Fibroblast of the aortic adventitia (primary cell): ENCODE data around the gene C1QC. TPM values are rescaled to one million over a fixed set of nuclear protein-coding genes. Genes with fewer than 3 reads are reported as not detected.

Experiments used
- DNase-seq: peaks from one replicate; pipeline ENCODE4 v3.0.0-alpha.2; 2010; ENCODE audit warnings: low read depth
- H3K4me3 ChIP-seq: 2 replicates; pipeline ENCODE4 v1.5.1; 2011; ENCODE audit warnings: low read depth, mild to moderate bottlenecking, control low read depth, low read length, moderate library complexity
- CTCF ChIP-seq: IDR thresholded peaks from 2 replicates; pipeline ENCODE4 v1.5.1; 2011; ENCODE audit warnings: mild to moderate bottlenecking, low read length, control low read depth, inconsistent platforms; ENCODE audit not compliant: insufficient read depth
- total RNA-seq: library from RNA; depleted of rRNA; stranded (reverse); fragments of >200 nt; gene quantifications from 2 replicates; pipeline ENCODE4 v1.2.3, GENCODE V29; 2012; ENCODE audit warnings: low replicate concordance

The C1QC gene
- total RNA-seq, 1 donor: not detected

- no peak overlapping the region for H3K4me3 ChIP-seq
- TF ChIP-seq CTCF: no peak
- no peak for DNase-seq
These were observed 33.6 kb downstream of the C1QC start for GRCh38 chr1:22676916-22677583.

GRCh38 chr1:22677931-22678896 is 34.8 kb downstream of the C1QC start:
- TF ChIP-seq CTCF: no peak
- no peak overlapping the region for H3K4me3 ChIP-seq
- DNase-seq: no peak

GRCh38 chr1:22680726-22681125 is 37.3 kb downstream of the C1QC start:
- DNase-seq: no peak
- TF ChIP-seq CTCF: no peak
- H3K4me3 ChIP-seq: no peak overlapping the region

- no peak for TF ChIP-seq CTCF
- no peak overlapping the region for H3K4me3 ChIP-seq
- no peak for DNase-seq
These were observed 38.3 kb downstream of the C1QC start for GRCh38 chr1:22681556-22682276.

- H3K4me3 ChIP-seq: no peak overlapping the region
- DNase-seq: no peak
- TF ChIP-seq CTCF: no peak
These were observed 40.1 kb downstream of the C1QC start for GRCh38 chr1:22683547-22683946.

- no peak overlapping the region for H3K4me3 ChIP-seq
- DNase-seq: no peak
- no peak for TF ChIP-seq CTCF
These were observed 42.2 kb downstream of the C1QC start for GRCh38 chr1:22685591-22686059.
